Thoracic aorta (tissue), 2 donors: ENCODE measurements around the gene TMEM233. TPM values are rescaled to one million over a fixed set of nuclear protein-coding genes. Genes with fewer than 3 reads are reported as not detected.
"Not testable (repeated sequence)": the region's sequence is repeated elsewhere in the genome, so short reads cannot be mapped to it uniquely, and the experiment has no call there.

Experiments used
- ATAC-seq: fragments of 150-250 bp; one replicate; pipeline ENCODE4 v1.8.0; 2017; ENCODE audit warnings: low read depth; ENCODE audit not compliant: insufficient number of reproducible peaks, low FRiP score
- DNase-seq: peaks from one replicate; pipeline ENCODE4 v3.0.0-alpha.2; 2020; ENCODE audit warnings: low spot score
- H3K27ac ChIP-seq, 2 donors: fragments of 200-600 bp; sonication (generic); 1 replicate in 1 of 2; 2 replicates in 1 of 2; pipeline ENCODE4 v1.5.1; 2016; ENCODE audit warnings: mild to moderate bottlenecking in 2 of 2, moderate library complexity in 2 of 2
- H3K27me3 ChIP-seq: fragments of 200-600 bp; sonication (generic); replicated peaks from 2 replicates; pipeline ENCODE4 v1.6.0; 2016; ENCODE audit warnings: mild to moderate bottlenecking; ENCODE audit not compliant: insufficient read depth
- H3K36me3 ChIP-seq: fragments of 200-600 bp; sonication (generic); one replicate; pipeline ENCODE4 v1.5.1; 2016
- H3K4me1 ChIP-seq, 2 donors: fragments of 200-600 bp; sonication (generic); 1 replicate in 1 of 2; 2 replicates in 1 of 2; pipeline versions ENCODE4 v1.5.1 to v1.6.0; 2016; ENCODE audit warnings: low read depth in 2 of 2, mild to moderate bottlenecking in 1 of 2; ENCODE audit not compliant: control insufficient read depth in 1 of 2
- H3K4me3 ChIP-seq: fragments of 200-600 bp; sonication (generic); 2 replicates; pipeline ENCODE4 v1.5.1; 2016; ENCODE audit warnings: mild to moderate bottlenecking
- H3K9me3 ChIP-seq: fragments of 200-600 bp; sonication (generic); 2 replicates; pipeline ENCODE4 v1.5.1; 2016
- total RNA-seq, 2 donors: library from RNA; depleted of rRNA; stranded (reverse); fragments of >200 nt; gene quantifications; one replicate each; pipeline versions ENCODE4 v1.1.0 to v1.2.3, GENCODE V29; 2016
- TF ChIP-seq, protein P1 (sequence below): fragments of 200-600 bp; sonication (generic); IDR thresholded peaks from one replicate; pipeline ENCODE4 v1.5.1; 2019; ENCODE audit warnings: antibody characterized with exemption

Gene TMEM233
- total RNA-seq, 2 donors from 2014 or later, result 2.7 TPM; not detected in 1

DNA sequence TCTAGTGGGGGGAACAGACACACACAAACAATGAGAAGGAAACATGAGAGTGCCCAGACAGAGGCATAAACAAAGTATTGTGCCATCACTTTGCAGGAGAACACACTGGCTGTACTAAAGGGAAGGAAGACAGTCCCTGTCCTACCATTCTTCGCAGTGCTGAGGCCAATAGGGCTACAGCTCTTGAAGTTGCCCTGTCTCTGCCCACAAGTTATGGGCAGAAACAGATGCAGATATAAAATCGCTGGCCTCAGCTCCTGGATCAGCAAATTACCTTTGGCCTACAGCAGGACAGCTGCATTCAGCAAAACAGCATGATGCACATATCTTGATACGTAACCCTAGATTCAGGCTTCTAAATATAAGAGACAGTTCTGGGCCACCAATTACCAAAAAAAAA is 51.4 kb downstream of the TMEM233 start:
- Histone ChIP-seq H3K9me3 (no peaks in the 10 kb centered on the region), H3K27ac (no peak overlapping the region), H3K27me3 (no peaks in the 10 kb centered on the region), H3K36me3 (no peaks in the 10 kb centered on the region), H3K4me3 (no peak overlapping the region), H3K4me1 (no peaks in the 10 kb centered on the region)
- TF ChIP-seq, protein P1, sequence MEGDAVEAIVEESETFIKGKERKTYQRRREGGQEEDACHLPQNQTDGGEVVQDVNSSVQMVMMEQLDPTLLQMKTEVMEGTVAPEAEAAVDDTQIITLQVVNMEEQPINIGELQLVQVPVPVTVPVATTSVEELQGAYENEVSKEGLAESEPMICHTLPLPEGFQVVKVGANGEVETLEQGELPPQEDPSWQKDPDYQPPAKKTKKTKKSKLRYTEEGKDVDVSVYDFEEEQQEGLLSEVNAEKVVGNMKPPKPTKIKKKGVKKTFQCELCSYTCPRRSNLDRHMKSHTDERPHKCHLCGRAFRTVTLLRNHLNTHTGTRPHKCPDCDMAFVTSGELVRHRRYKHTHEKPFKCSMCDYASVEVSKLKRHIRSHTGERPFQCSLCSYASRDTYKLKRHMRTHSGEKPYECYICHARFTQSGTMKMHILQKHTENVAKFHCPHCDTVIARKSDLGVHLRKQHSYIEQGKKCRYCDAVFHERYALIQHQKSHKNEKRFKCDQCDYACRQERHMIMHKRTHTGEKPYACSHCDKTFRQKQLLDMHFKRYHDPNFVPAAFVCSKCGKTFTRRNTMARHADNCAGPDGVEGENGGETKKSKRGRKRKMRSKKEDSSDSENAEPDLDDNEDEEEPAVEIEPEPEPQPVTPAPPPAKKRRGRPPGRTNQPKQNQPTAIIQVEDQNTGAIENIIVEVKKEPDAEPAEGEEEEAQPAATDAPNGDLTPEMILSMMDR, result no peak
- ATAC-seq (no peak), DNase-seq (no peak)

DNA sequence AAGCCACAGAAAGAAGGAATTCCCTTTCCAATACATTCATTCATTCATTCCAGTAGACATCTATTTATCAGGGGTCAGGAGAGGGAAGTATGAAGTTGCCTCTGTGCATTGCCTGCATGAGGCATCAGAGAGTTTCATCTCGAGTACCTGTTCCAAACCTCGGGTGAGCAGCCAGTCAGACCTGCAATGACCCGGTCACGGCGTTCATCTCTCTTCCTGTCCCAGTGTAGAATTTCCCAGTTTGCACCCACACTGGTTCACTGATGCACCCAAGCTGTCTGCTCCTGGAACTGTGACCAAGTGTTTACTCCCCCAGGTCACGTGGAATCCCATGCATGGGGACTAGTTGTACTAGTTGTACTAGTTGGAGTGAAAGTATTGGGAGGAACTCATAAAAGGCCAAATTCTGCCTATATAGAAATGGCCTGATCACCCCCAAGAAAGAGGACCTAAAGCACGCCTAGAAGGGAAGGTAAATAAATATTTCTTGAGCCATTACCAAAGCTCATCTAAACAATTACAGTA is 52.0 kb downstream of the TMEM233 start:
- TF ChIP-seq, protein P1, result no peak
- Histone ChIP-seq H3K27ac (no peak overlapping the region), H3K4me1 (no peaks in the 10 kb centered on the region), H3K27me3 (no peaks in the 10 kb centered on the region), H3K36me3 (no peaks in the 10 kb centered on the region), H3K4me3 (no peak overlapping the region), H3K9me3 (no peaks in the 10 kb centered on the region)
- ATAC-seq, result no peak
- DNase-seq, result no peak

DNA sequence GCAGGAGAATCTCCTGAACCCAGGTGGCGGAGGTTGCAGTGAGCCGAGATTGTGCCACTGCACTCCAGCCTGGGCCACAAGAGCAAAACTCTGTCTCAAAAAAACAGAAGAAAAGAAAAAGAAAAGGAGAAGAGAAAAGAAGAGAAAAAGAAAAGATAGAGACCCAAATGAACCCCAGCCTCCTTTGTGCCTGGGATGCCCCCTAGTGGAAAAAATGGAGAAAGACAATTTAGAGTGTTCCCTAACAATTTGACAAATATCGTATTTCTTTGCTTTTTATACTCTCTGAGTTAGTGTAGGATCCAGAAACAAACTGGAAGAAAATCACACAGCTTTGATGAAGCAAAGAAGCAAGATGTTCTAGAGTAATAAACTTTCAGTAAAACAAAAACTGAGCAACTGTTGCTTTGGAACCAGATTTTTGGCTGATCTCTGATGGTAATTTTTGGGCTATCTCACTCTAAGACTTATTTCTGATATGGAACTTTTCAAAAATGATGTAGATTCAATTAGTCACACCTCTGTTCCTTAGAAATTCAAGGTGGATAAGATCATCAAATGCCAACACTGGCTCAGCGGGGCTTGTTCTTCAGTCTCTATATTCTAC is 55.7 kb downstream of the TMEM233 start:
- H3K36me3 ChIP-seq, result no peaks in the 10 kb centered on the region
- peaks cover 5% of the 10 kb centered on the region for H3K9me3 ChIP-seq
- H3K4me3 ChIP-seq, result no peak overlapping the region
- ATAC-seq, result no peak
- no peaks in the 10 kb centered on the region for H3K27me3 ChIP-seq
- no peaks in the 10 kb centered on the region for H3K4me1 ChIP-seq
- TF ChIP-seq, protein P1, result peak; percentile 14
- H3K27ac ChIP-seq, result no peak overlapping the region
- no peak for DNase-seq

DNA sequence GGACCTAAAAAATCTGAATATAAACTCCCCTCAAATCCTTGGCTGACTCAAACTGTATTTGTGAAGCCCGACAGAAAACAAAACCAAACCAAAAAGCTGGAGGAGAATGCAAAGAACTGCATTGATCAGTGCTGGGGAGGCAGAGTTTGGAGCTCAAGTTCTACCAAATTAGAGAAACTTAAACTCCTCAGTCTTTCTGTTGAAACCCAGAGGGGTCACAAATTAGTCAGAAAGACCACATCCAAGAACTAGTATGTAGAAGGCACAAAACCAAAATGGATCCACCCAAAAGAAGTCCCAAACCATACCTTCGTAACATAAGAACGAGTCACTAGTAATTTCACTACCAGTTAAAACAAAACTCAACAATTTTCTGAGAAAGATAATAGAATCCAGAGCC is 59.1 kb downstream of the TMEM233 start:
- Histone ChIP-seq H3K9me3 (peaks cover 5% of the 10 kb centered on the region), H3K27me3 (no peaks in the 10 kb centered on the region), H3K4me1 (no peaks in the 10 kb centered on the region), H3K36me3 (no peaks in the 10 kb centered on the region), H3K4me3 (no peak overlapping the region), H3K27ac (no peak overlapping the region)
- ATAC-seq, result no peak
- TF ChIP-seq, protein P1, result no peak
- DNase-seq, result no peak

DNA sequence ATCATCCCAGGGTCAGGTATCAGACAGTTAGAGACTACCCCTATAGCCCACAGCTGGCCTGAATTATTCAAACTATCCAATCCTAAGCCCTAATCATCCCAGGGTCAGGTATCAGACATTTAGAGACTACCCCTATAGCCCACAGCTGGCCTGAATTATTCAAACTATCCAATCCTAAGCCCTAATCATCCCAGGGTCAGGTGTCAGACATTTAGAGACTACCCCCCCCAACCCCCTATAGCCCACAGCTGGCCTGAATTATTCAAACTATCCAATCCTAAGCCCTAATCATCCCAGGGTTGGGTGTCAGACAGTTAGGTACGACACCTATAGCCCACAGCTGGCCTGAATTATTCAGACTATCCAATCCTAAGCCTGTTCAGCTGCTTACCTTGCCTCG is 63.4 kb downstream of the TMEM233 start:
- not testable (repeated sequence) for H3K36me3 ChIP-seq, H3K4me1 ChIP-seq, H3K27me3 ChIP-seq, DNase-seq, H3K9me3 ChIP-seq, H3K4me3 ChIP-seq, H3K27ac ChIP-seq, ATAC-seq

DNA sequence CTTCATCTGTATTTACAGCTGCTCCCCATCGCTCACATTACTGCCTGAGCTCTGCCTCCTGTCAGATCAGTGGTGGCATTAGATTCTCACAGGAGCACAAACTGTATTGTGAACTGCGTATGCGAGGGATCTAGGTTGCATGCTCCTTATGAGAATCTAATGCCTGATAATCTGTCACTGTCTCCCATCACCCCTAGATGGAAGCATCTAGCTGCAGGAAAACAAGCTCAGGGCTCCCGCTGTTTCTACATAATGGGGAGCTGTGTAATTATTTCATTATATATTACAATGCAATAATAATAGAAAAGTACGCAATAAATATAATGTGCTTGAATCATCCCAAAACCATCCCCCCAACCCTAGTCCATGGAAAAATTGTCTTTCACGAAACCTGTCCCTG is 64.6 kb downstream of the TMEM233 start:
- ATAC-seq, H3K4me1 ChIP-seq, H3K36me3 ChIP-seq, H3K27ac ChIP-seq, H3K27me3 ChIP-seq, H3K9me3 ChIP-seq, H3K4me3 ChIP-seq, DNase-seq: not testable (repeated sequence)
